IMR-90 (cell line): ENCODE results near the gene ANAPC7. TPM values are rescaled to one million over a fixed set of nuclear protein-coding genes. Genes with fewer than 3 reads are reported as not detected.

Experiments
- ATAC-seq: fragments of 200-7000 bp; cut with Tn5 transposase; 2 replicates; pipeline ENCODE4 v1.9.1; 2020; ENCODE audit warnings: low read depth, mild to moderate bottlenecking, moderate library complexity
- BruUV-seq: library from RNA; stranded (reverse); fragments of 400-500 nt; replicated peaks from 2 replicates; lab custom pipeline; 2021; lab: Mats Ljungman, UMichigan
- CTCF ChIA-PET: fragments of 300-600 bp; formaldehyde crosslinking; extraction: SDS; loops from one replicate; lab custom pipeline; 2021; ENCODE audit warnings: antibody characterized with exemption; lab: Yijun Ruan, JAX
- POLR2A ChIA-PET: fragments of 300-600 bp; sonication (Branson Sonifier 250); formaldehyde crosslinking; loops from one replicate; lab custom pipeline; 2022; ENCODE audit warnings: antibody characterized with exemption; ENCODE audit not compliant: unreplicated experiment; lab: Charles Lee
- DNase-seq: peaks from one replicate; pipeline ENCODE4 v3.0.0; 2013
- H2AFZ ChIP-seq: replicated peaks from 2 replicates; pipeline ENCODE3; 2013; ENCODE audit warnings: low read length, mild to moderate bottlenecking; ENCODE audit not compliant: poor library complexity
- H2AK5ac ChIP-seq: 2 replicates; pipeline ENCODE4 v1.6.1; 2013; ENCODE audit warnings: low read depth, low read length, inconsistent platforms
- H2AK9ac ChIP-seq: replicated peaks from 2 replicates; pipeline ENCODE3; 2013; ENCODE audit warnings: mild to moderate bottlenecking, low read depth, low read length, moderate library complexity; ENCODE audit not compliant: poor library complexity
- H2BK120ac ChIP-seq: 2 replicates; pipeline ENCODE4 v1.6.1; 2013; ENCODE audit warnings: low read depth, low read length, inconsistent platforms
- H2BK15ac ChIP-seq: 3 replicates; pipeline ENCODE4 v1.6.1; 2013; ENCODE audit warnings: low read depth, low read length, inconsistent platforms
- H2BK20ac ChIP-seq: 2 replicates; pipeline ENCODE4 v1.6.1; 2013; ENCODE audit warnings: low read depth, mild to moderate bottlenecking, inconsistent platforms, low read length, moderate library complexity
- H2BK5ac ChIP-seq: 2 replicates; pipeline ENCODE4 v1.6.1; 2013; ENCODE audit warnings: mild to moderate bottlenecking, low read depth, low read length, inconsistent platforms; ENCODE audit not compliant: poor library complexity, severe bottlenecking
- H3K14ac ChIP-seq: replicated peaks from 2 replicates; pipeline ENCODE4 v1.6.1; 2013; ENCODE audit warnings: low read depth, low read length, inconsistent platforms
- H3K18ac ChIP-seq: 2 replicates; pipeline ENCODE4 v1.6.1; 2013; ENCODE audit warnings: low read depth, low read length, control low read depth
- H3K23ac ChIP-seq: 2 replicates; pipeline ENCODE4 v1.6.1; 2013; ENCODE audit warnings: low read depth, low read length, inconsistent platforms
- H3K27ac ChIP-seq: 2 replicates; pipeline ENCODE4 v1.5.1; 2013; ENCODE audit warnings: mild to moderate bottlenecking, control low read depth, low read length; ENCODE audit not compliant: insufficient read depth
- H3K27me3 ChIP-seq: 2 replicates; pipeline ENCODE4 v1.6.1; 2013; ENCODE audit warnings: low read length; ENCODE audit not compliant: control insufficient read depth, insufficient read depth
- H3K36me3 ChIP-seq: 2 replicates; pipeline ENCODE4 v1.6.1; 2013; ENCODE audit warnings: low read length, mixed read lengths; ENCODE audit not compliant: control insufficient read depth, insufficient read depth
- H3K4ac ChIP-seq: 2 replicates; pipeline ENCODE4 v1.6.1; 2013; ENCODE audit warnings: low read depth, low read length, inconsistent platforms
- H3K4me1 ChIP-seq: 2 replicates; pipeline ENCODE4 v1.6.1; 2013; ENCODE audit warnings: low read length, mixed read lengths; ENCODE audit not compliant: control insufficient read depth, insufficient read depth
- H3K4me2 ChIP-seq: 2 replicates; pipeline ENCODE4 v1.6.1; 2013; ENCODE audit warnings: low read depth, mild to moderate bottlenecking, control low read depth, low read length, moderate library complexity
- H3K4me3 ChIP-seq: 2 replicates; pipeline ENCODE4 v1.5.1; 2013; ENCODE audit warnings: low read depth, mild to moderate bottlenecking, control low read depth, low read length, moderate library complexity; ENCODE audit not compliant: insufficient read depth
- H3K56ac ChIP-seq: 2 replicates; pipeline ENCODE4 v1.6.1; 2013; ENCODE audit warnings: low read length, inconsistent platforms; ENCODE audit not compliant: insufficient read depth; ENCODE audit errors: extremely low read depth
- H3K79me1 ChIP-seq, 2 experiments: 2 replicates each; pipeline ENCODE4 v1.6.1; 2013; ENCODE audit warnings: low read length in 2 of 2, inconsistent platforms in 1 of 2, low read depth in 1 of 2
- H3K9ac ChIP-seq: 2 replicates; pipeline ENCODE4 v1.6.1; 2013; ENCODE audit warnings: low read depth, low read length, control low read depth
- H3K9me1 ChIP-seq: 2 replicates; pipeline ENCODE4 v1.6.1; 2013; ENCODE audit warnings: low read length, inconsistent platforms; ENCODE audit not compliant: insufficient read depth
- H3K9me3 ChIP-seq: 2 replicates; pipeline ENCODE4 v1.6.1; 2013; ENCODE audit warnings: low read length; ENCODE audit not compliant: control insufficient read depth, insufficient read depth
- H4K20me1 ChIP-seq: 2 replicates; pipeline ENCODE4 v1.6.1; 2013; ENCODE audit warnings: low read length, inconsistent platforms; ENCODE audit not compliant: insufficient read depth
- H4K5ac ChIP-seq: 2 replicates; pipeline ENCODE4 v1.6.1; 2013; ENCODE audit warnings: mild to moderate bottlenecking, low read depth, low read length, control low read depth
- H4K8ac ChIP-seq, 2 experiments: 2 replicates each; pipeline ENCODE4 v1.6.1; 2013; ENCODE audit warnings: low read depth in 2 of 2, low read length in 2 of 2, control low read depth in 1 of 2, inconsistent platforms in 1 of 2
- H4K91ac ChIP-seq: 2 replicates; pipeline ENCODE4 v1.6.1; 2013; ENCODE audit warnings: low read depth, low read length, inconsistent platforms; ENCODE audit not compliant: insufficient read depth
- MXI1 ChIP-seq: IDR thresholded peaks from 2 replicates; pipeline ENCODE4 v1.6.1; 2012; ENCODE audit warnings: low read depth, mild to moderate bottlenecking, low read length, moderate library complexity, borderline replicate concordance
- POLR2A ChIP-seq: IDR thresholded peaks from 2 replicates; pipeline ENCODE4 v1.6.1; 2012; ENCODE audit warnings: mild to moderate bottlenecking, low read depth, low read length
- RAD21 ChIP-seq: IDR thresholded peaks from 2 replicates; pipeline ENCODE4 v1.6.1; 2012; ENCODE audit warnings: low read length, improper control_type of control experiment
- RCOR1 ChIP-seq: IDR thresholded peaks from 2 replicates; pipeline ENCODE4 v1.6.1; 2012; ENCODE audit warnings: mild to moderate bottlenecking, low read length, improper control_type of control experiment; ENCODE audit not compliant: insufficient replicate concordance
- SMC3 ChIP-seq: fragments of 150-350 bp; IDR thresholded peaks from 2 replicates; pipeline ENCODE4 v1.6.1; 2016; ENCODE audit warnings: low read depth, mild to moderate bottlenecking, antibody characterized with exemption, low read length, moderate library complexity
- WGBS, 2 experiments: methylation state at CpG; one replicate each; pipeline versions ENCODE4 v1.1.5 to v1.1.7; 2013; ENCODE audit warnings: missing lambda C conversion rate in 2 of 2; ENCODE audit not compliant: insufficient read length in 1 of 2; ENCODE audit errors: extremely low coverage in 2 of 2; 5-methylcytosine and 5-hydroxymethylcytosine counted together
- dilution Hi-C: fragments of 300-500 bp; cut with HindIII; formaldehyde crosslinking; loops from one replicate; pipeline ENCODE4 v1.14.3; 2018; ENCODE audit warnings: low sequenced_read_pairs; ENCODE audit not compliant: unreplicated experiment
- in situ Hi-C: fragments of 300-500 bp; cut with MboI; formaldehyde crosslinking; loops from 3 replicates; pipeline ENCODE4 v1.14.3; 2019; ENCODE audit warnings: low sequenced_read_pairs, inconsistent platforms, mixed read lengths
- intact Hi-C: fragments of 100-400 bp; cut with micrococcal nuclease; formaldehyde crosslinking; loops from 2 replicates; pipeline ENCODE4 v1.10.0; 2022
- polyA plus RNA-seq, 3 experiments: library from polyadenylated mRNA; depleted of rRNA; stranded (reverse); fragments of >200 nt; gene quantifications; 2 replicates each; pipeline ENCODE4 v1.2.3, GENCODE V29; 2012; ENCODE audit warnings: low replicate concordance in 1 of 3
- total RNA-seq: library from RNA; depleted of rRNA; stranded (reverse); fragments of >200 nt; gene quantifications from 2 replicates; pipeline ENCODE4 v1.2.3, GENCODE V29; 2012
- TF ChIP-seq, protein P1 (sequence below): fragments of 150-350 bp; IDR thresholded peaks from 2 replicates; pipeline ENCODE4 v1.6.1; 2016; ENCODE audit warnings: low read depth, mild to moderate bottlenecking, low read length, moderate library complexity, borderline replicate concordance
- TF ChIP-seq, protein P2 (sequence below): conservative IDR thresholded peaks from 2 replicates; pipeline ENCODE4 v1.5.1; 2012; ENCODE audit warnings: mild to moderate bottlenecking, low read depth, low read length, improper control_type of control experiment

The ANAPC7 gene
- total and polyA plus RNA-seq, 2 of the 4 experiments (the other 2 are of a cell fraction): 46.4 to 57.9 TPM

DNA sequence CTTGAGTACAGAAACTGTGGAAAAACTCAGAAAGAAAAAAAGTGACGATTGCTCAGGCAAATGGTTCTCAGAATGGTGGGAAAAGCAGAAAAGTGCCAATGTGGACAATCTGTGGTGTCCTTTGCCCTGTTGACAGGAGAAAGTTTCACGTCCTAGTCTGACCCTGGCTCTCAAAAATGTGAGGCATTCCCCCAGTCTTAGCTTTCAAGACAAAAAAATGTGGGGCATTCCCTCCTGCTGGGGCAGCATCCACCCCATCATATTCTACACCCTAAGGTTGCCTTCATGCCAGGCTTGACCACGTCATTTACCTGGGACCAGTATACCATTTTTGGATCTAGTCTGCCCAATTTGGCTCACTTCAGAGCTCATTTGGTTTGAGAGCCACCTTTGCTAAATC is 20.7 kb upstream of the ANAPC7 start:
- in situ Hi-C loops: loop anchor here (5.0 kb wide), 1 partner anchor 332 kb away; no protein-coding TSS in a partner anchor
- ATAC-seq (peak; percentile 56), DNase-seq (no peak)
- 83% methylated on average over 1 of the region's 3 CpGs; no CpG with 5 or more reads in 1 of the 2 experiments for WGBS, 2 experiments
- no peak overlapping the region for H4K8ac ChIP-seq
- H4K91ac ChIP-seq: no peak overlapping the region; the same call in 1 of the 2 replicates
- no peaks in the 10 kb centered on the region for H4K20me1 ChIP-seq
- ChIA-PET POLR2A (no interaction called here), CTCF (interaction anchor here (0.5 to 0.6 kb wide), 2 partner anchors 325 to 406 kb away, joined by 3 read pairs; no protein-coding TSS in a partner anchor)
- no peak overlapping the region for H3K27ac ChIP-seq
- H3K9me1 ChIP-seq: no peaks in the 10 kb centered on the region
- H3K4me3 ChIP-seq: no peak overlapping the region
- no peak overlapping the region for H2BK5ac ChIP-seq
- BruUV-seq: no TSS peak
- H2BK15ac ChIP-seq: no peak overlapping the region
- H3K18ac ChIP-seq: no peak overlapping the region
- H2AK5ac ChIP-seq: no peak overlapping the region
- H3K56ac ChIP-seq: no peak overlapping the region
- TF ChIP-seq, protein P1, sequence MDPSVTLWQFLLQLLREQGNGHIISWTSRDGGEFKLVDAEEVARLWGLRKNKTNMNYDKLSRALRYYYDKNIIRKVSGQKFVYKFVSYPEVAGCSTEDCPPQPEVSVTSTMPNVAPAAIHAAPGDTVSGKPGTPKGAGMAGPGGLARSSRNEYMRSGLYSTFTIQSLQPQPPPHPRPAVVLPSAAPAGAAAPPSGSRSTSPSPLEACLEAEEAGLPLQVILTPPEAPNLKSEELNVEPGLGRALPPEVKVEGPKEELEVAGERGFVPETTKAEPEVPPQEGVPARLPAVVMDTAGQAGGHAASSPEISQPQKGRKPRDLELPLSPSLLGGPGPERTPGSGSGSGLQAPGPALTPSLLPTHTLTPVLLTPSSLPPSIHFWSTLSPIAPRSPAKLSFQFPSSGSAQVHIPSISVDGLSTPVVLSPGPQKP: no peak
- TF ChIP-seq POLR2A (no peak), SMC3 (no peak), MXI1 (no peak), RAD21 (no peak), RCOR1 (no peak)
- TF ChIP-seq, protein P2, sequence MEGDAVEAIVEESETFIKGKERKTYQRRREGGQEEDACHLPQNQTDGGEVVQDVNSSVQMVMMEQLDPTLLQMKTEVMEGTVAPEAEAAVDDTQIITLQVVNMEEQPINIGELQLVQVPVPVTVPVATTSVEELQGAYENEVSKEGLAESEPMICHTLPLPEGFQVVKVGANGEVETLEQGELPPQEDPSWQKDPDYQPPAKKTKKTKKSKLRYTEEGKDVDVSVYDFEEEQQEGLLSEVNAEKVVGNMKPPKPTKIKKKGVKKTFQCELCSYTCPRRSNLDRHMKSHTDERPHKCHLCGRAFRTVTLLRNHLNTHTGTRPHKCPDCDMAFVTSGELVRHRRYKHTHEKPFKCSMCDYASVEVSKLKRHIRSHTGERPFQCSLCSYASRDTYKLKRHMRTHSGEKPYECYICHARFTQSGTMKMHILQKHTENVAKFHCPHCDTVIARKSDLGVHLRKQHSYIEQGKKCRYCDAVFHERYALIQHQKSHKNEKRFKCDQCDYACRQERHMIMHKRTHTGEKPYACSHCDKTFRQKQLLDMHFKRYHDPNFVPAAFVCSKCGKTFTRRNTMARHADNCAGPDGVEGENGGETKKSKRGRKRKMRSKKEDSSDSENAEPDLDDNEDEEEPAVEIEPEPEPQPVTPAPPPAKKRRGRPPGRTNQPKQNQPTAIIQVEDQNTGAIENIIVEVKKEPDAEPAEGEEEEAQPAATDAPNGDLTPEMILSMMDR: no peak
- no peak overlapping the region for H2BK120ac ChIP-seq
- H3K36me3 ChIP-seq: no peaks in the 10 kb centered on the region
- 0 out of 2 replicates have a peak, but pooled peaks cover 2% of the 10 kb centered on the region for H3K4me1 ChIP-seq
- dilution Hi-C loops: no loop called here
- no peak overlapping the region for H3K4ac ChIP-seq
- H3K27me3 ChIP-seq: no peaks in the 10 kb centered on the region
- H3K4me2 ChIP-seq: no peak overlapping the region
- H3K9me3 ChIP-seq: no peaks in the 10 kb centered on the region
- H3K79me1 ChIP-seq: no peaks in the 10 kb centered on the region
- H2AFZ ChIP-seq: no peak overlapping the region
- no peak overlapping the region for H4K5ac ChIP-seq
- no peak overlapping the region for H2AK9ac ChIP-seq
- no peak overlapping the region for H3K14ac ChIP-seq
- no peak overlapping the region for H3K9ac ChIP-seq
- no peak overlapping the region for H2BK20ac ChIP-seq
- H3K23ac ChIP-seq: no peak overlapping the region
- intact Hi-C loops: no loop called here
